WTC11 (cell line): ENCODE data around the gene C1orf232. TPM values are rescaled to one million over a fixed set of nuclear protein-coding genes. Genes with fewer than 3 reads are reported as not detected.

ENCODE experiments used
- ATAC-seq: fragments of 200-7000 bp; cut with Tn5 transposase; 2 replicates; pipeline ENCODE4 v1.10.0; 2021; ENCODE audit warnings: mild to moderate bottlenecking, moderate library complexity
- CTCF ChIA-PET: fragments of 300-600 bp; sonication (Branson Sonifier 250); formaldehyde crosslinking; loops from one replicate; lab custom pipeline; 2021; ENCODE audit warnings: antibody characterized with exemption; lab: Charles Lee
- POLR2A ChIA-PET: fragments of 350-600 bp; sonication (Branson Sonifier 250); formaldehyde crosslinking; loops from one replicate; lab custom pipeline; 2021; ENCODE audit warnings: antibody characterized with exemption; lab: Charles Lee
- DNase-seq: peaks from one replicate; pipeline ENCODE4 v3.0.0; 2021; ENCODE audit warnings: low spot score
- H3K27ac Mint-ChIP-seq: 2 replicates; pipeline ENCODE4 v1.8.0; 2021; ENCODE audit warnings: mixed read lengths
- H3K27me3 Mint-ChIP-seq: 2 replicates; pipeline ENCODE4 v1.8.0; 2021; ENCODE audit warnings: low read depth, mild to moderate bottlenecking, moderate library complexity, mixed read lengths
- H3K36me3 Mint-ChIP-seq: 2 replicates; pipeline ENCODE4 v1.8.0; 2021; ENCODE audit warnings: mixed read lengths
- H3K4me1 Mint-ChIP-seq: 2 replicates; pipeline ENCODE4 v1.8.0; 2022; ENCODE audit warnings: mixed read lengths
- H3K4me3 Mint-ChIP-seq: 2 replicates; pipeline ENCODE4 v1.8.0; 2021; ENCODE audit warnings: mild to moderate bottlenecking, moderate library complexity, mixed read lengths
- H3K9me3 Mint-ChIP-seq: 2 replicates; pipeline ENCODE4 v1.8.0; 2021; ENCODE audit warnings: mixed read lengths
- ATF3 ChIP-seq: sonication (generic); formaldehyde crosslinking; conservative IDR thresholded peaks from 2 replicates; pipeline ENCODE4 v1.8.1; 2022; ENCODE audit warnings: mild to moderate bottlenecking, missing genetic modification reagents
- CBFB ChIP-seq: sonication (generic); formaldehyde crosslinking; IDR thresholded peaks from 2 replicates; pipeline ENCODE4 v1.8.1; 2022; ENCODE audit warnings: mild to moderate bottlenecking, low read depth, missing genetic modification reagents
- CREM ChIP-seq: sonication (generic); formaldehyde crosslinking; IDR thresholded peaks from 2 replicates; pipeline ENCODE4 v1.8.1; 2022; ENCODE audit warnings: mild to moderate bottlenecking, missing genetic modification reagents, moderate library complexity
- ELF4 ChIP-seq: sonication (generic); formaldehyde crosslinking; IDR thresholded peaks from 2 replicates; pipeline ENCODE4 v1.8.1; 2022; ENCODE audit warnings: low read depth, mild to moderate bottlenecking, moderate library complexity, missing genetic modification reagents
- EMX1 ChIP-seq: fragments of 250-450 bp; sonication (Bioruptor Pico); IDR thresholded peaks from 2 replicates; pipeline ENCODE4 v1.8.0; 2021; ENCODE audit warnings: mild to moderate bottlenecking
- ESRRA ChIP-seq: sonication (generic); formaldehyde crosslinking; IDR thresholded peaks from 2 replicates; pipeline ENCODE4 v1.8.1; 2022; ENCODE audit warnings: mild to moderate bottlenecking, missing genetic modification reagents, borderline replicate concordance
- HMGXB4 ChIP-seq: sonication (generic); formaldehyde crosslinking; IDR thresholded peaks from 2 replicates; pipeline ENCODE4 v1.8.1; 2023; ENCODE audit warnings: mild to moderate bottlenecking, moderate library complexity, missing genetic modification reagents
- KAT7 ChIP-seq: sonication (generic); formaldehyde crosslinking; IDR thresholded peaks from 2 replicates; pipeline ENCODE4 v1.8.1; 2023; ENCODE audit warnings: missing genetic modification reagents, mild to moderate bottlenecking, borderline replicate concordance
- MAX ChIP-seq: sonication (generic); formaldehyde crosslinking; IDR thresholded peaks from 2 replicates; pipeline ENCODE4 v1.8.0; 2022; ENCODE audit warnings: mild to moderate bottlenecking, missing genetic modification reagents
- MLX ChIP-seq: sonication (generic); formaldehyde crosslinking; IDR thresholded peaks from 2 replicates; pipeline ENCODE4 v1.8.1; 2023; ENCODE audit warnings: mild to moderate bottlenecking, missing genetic modification reagents, moderate library complexity
- MYBL2 ChIP-seq: sonication (generic); formaldehyde crosslinking; IDR thresholded peaks from 2 replicates; pipeline ENCODE4 v1.8.1; 2023; ENCODE audit warnings: mild to moderate bottlenecking, moderate library complexity, missing genetic modification reagents
- NR3C1 ChIP-seq: sonication (generic); formaldehyde crosslinking; conservative IDR thresholded peaks from 2 replicates; pipeline ENCODE4 v1.8.1; 2023; ENCODE audit warnings: low read depth, mild to moderate bottlenecking, missing genetic modification reagents
- PRRX2 ChIP-seq: fragments of 250-450 bp; sonication (Bioruptor Pico); IDR thresholded peaks from 2 replicates; pipeline ENCODE4 v1.8.0; 2021; ENCODE audit warnings: mild to moderate bottlenecking
- RORB ChIP-seq: fragments of 250-450 bp; sonication (Bioruptor Pico); IDR thresholded peaks from 2 replicates; pipeline ENCODE4 v1.9.0; 2021; ENCODE audit warnings: mild to moderate bottlenecking
- SMAD3 ChIP-seq: sonication (generic); formaldehyde crosslinking; IDR thresholded peaks from 2 replicates; pipeline ENCODE4 v1.8.0; 2022; ENCODE audit warnings: missing genetic modification reagents, mild to moderate bottlenecking, borderline replicate concordance
- TCF7 ChIP-seq: sonication (generic); formaldehyde crosslinking; IDR thresholded peaks from 2 replicates; pipeline ENCODE4 v1.8.0; 2022; ENCODE audit warnings: mild to moderate bottlenecking, low read depth, missing genetic modification reagents, moderate library complexity
- USF2 ChIP-seq: sonication (generic); formaldehyde crosslinking; IDR thresholded peaks from 2 replicates; pipeline ENCODE4 v1.8.1; 2023; ENCODE audit warnings: mild to moderate bottlenecking, missing genetic modification reagents, moderate library complexity
- ZBTB21 ChIP-seq: sonication (generic); formaldehyde crosslinking; IDR thresholded peaks from 2 replicates; pipeline ENCODE4 v1.8.1; 2023; ENCODE audit warnings: mild to moderate bottlenecking, missing genetic modification reagents, borderline replicate concordance
- ZBTB43 ChIP-seq: sonication (generic); formaldehyde crosslinking; IDR thresholded peaks from 2 replicates; pipeline ENCODE4 v1.8.1; 2023; ENCODE audit warnings: mild to moderate bottlenecking, missing genetic modification reagents
- ZNF219 ChIP-seq: sonication (generic); formaldehyde crosslinking; IDR thresholded peaks from 2 replicates; pipeline ENCODE4 v1.8.0; 2023; ENCODE audit warnings: missing genetic modification reagents, mild to moderate bottlenecking, borderline replicate concordance
- ZNF317 ChIP-seq: sonication (generic); formaldehyde crosslinking; IDR thresholded peaks from 2 replicates; pipeline ENCODE4 v1.8.1; 2023; ENCODE audit warnings: low read depth, mild to moderate bottlenecking, moderate library complexity, missing genetic modification reagents, borderline replicate concordance
- ZNF396 ChIP-seq: fragments of 250-450 bp; sonication (Bioruptor Pico); IDR thresholded peaks from 2 replicates; pipeline ENCODE4 v1.8.0; 2021; ENCODE audit warnings: mild to moderate bottlenecking, moderate library complexity, borderline replicate concordance
- ZNF423 ChIP-seq: fragments of 250-450 bp; sonication (Bioruptor Pico); IDR thresholded peaks from 2 replicates; pipeline ENCODE4 v2.1.2; 2022; ENCODE audit warnings: mild to moderate bottlenecking, moderate library complexity
- ZNF512 ChIP-seq: sonication (generic); formaldehyde crosslinking; IDR thresholded peaks from 2 replicates; pipeline ENCODE4 v1.8.1; 2022; ENCODE audit warnings: missing genetic modification reagents, borderline replicate concordance
- ZNF671 ChIP-seq: fragments of 250-450 bp; sonication (Bioruptor Pico); IDR thresholded peaks from 2 replicates; pipeline ENCODE4 v1.8.0; 2021; ENCODE audit warnings: mild to moderate bottlenecking
- total RNA-seq: library from RNA; stranded (reverse); gene quantifications from 3 replicates; pipeline ENCODE4 v1.2.3, GENCODE V29; 2021

Gene C1orf232
- total RNA-seq, 1 experiment from 2014 or later, result not detected

GRCh38 chr1:26163684-26164035 is 5.1 kb downstream of the C1orf232 start (continued):
- TF ChIP-seq RORB (CRISPR knock-in tag), result no peak

- Mint-ChIP-seq H3K4me3 (peak overlapping the region; percentile 74), H3K4me1 (peaks cover 52% of the 10 kb centered on the region), H3K27ac (no peak overlapping the region), H3K27me3 (peaks cover 86% of the 10 kb centered on the region), H3K9me3 (no peaks in the 10 kb centered on the region), H3K36me3 (no peaks in the 10 kb centered on the region)
- TF ChIP-seq MLX (CRISPR knock-in tag), result no peak
- TF ChIP-seq NR3C1, result no peak
- no peak for TF ChIP-seq CBFB (CRISPR knock-in tag)
- no peak for TF ChIP-seq PRRX2 (CRISPR knock-in tag)
- TF ChIP-seq ESRRA (CRISPR knock-in tag), result no peak
- TF ChIP-seq ZNF396 (CRISPR knock-in tag), result no peak
- TF ChIP-seq ZBTB43 (CRISPR knock-in tag), result no peak
- TF ChIP-seq SMAD3 (CRISPR knock-in tag), result no peak
- no peak for TF ChIP-seq ZNF219 (CRISPR knock-in tag)
- no peak for TF ChIP-seq ATF3 (CRISPR knock-in tag)
- TF ChIP-seq KAT7 (CRISPR knock-in tag), result no peak
- TF ChIP-seq USF2 (CRISPR knock-in tag), result no peak
- no peak for TF ChIP-seq MYBL2
- TF ChIP-seq HMGXB4 (CRISPR knock-in tag), result no peak
- CTCF ChIA-PET, result interaction anchor here (0.7 to 2.0 kb wide), 6 partner anchors 7 to 132 kb away, joined by 3 to 9 read pairs (median 4); partner anchors contain the start of genes CATSPER4, CEP85 and ZNF593
- ATAC-seq (no peak), DNase-seq (no peak)
- POLR2A ChIA-PET, result no interaction called here
These were observed 6.5 kb downstream of the C1orf232 start for GRCh38 chr1:26162220-26162709.

- DNase-seq (peak; percentile 64), ATAC-seq (peak; percentile 4; the same call in 1 of the 2 replicates)
- Mint-ChIP-seq H3K27me3 (peaks cover 92% of the 10 kb centered on the region), H3K36me3 (no peaks in the 10 kb centered on the region), H3K4me1 (peaks cover 56% of the 10 kb centered on the region), H3K27ac (no peak overlapping the region), H3K9me3 (no peaks in the 10 kb centered on the region), H3K4me3 (peak overlapping the region; percentile 74)
- ChIA-PET POLR2A (no interaction called here), CTCF (interaction anchor here (0.7 to 2.0 kb wide), 9 partner anchors 8 to 235 kb away, joined by 3 to 11 read pairs (median 4); partner anchors contain the start of genes CATSPER4 and ZNF593)
- TF ChIP-seq ZNF317 (CRISPR knock-in tag) (0 out of 2 replicates have a peak, but pooled peaks have one; percentile 30), ZNF423 (CRISPR knock-in tag) (peak; percentile 58; the same call in 1 of the 2 replicates), TCF7 (CRISPR knock-in tag) (0 out of 2 replicates have a peak, but pooled peaks have one; percentile 27), ZBTB21 (CRISPR knock-in tag) (peak; percentile 75; the same call in 1 of the 2 replicates), ELF4 (peak; percentile 87; the same call in 1 of the 2 replicates), ZNF512 (CRISPR knock-in tag) (no peak), CREM (CRISPR knock-in tag) (peak; percentile 75; the same call in 1 of the 2 replicates), MAX (CRISPR knock-in tag) (peak; percentile 98), ZNF671 (no peak), EMX1 (no peak), KAT7 (CRISPR knock-in tag) (0 out of 2 replicates have a peak, but pooled peaks have one; percentile 71)
These were observed 7.1 kb downstream of the C1orf232 start for GRCh38 chr1:26161415-26162219.
